ENCODE data around the gene FBXL14.
"Not testable (repeated sequence)": the region's sequence is repeated elsewhere in the genome, so short reads cannot be mapped to it uniquely, and the experiment has no call there.

FBXL14 gene

GRCh38 chr12:1607940-1608712 is 13.7 kb upstream of the FBXL14 start:
- TF ChIP-seq POLR2A (IDR thresholded peaks at IDR 0.05; ENCODE audit: extremely low read depth, insufficient read length) = no peak
- no peak for TF ChIP-seq CTCF (IDR thresholded peaks at IDR 0.05; ENCODE audit: low read depth, low read length)
- no peak for TF ChIP-seq MYC (IDR thresholded peaks at IDR 0.05; ENCODE audit: low read depth, low read length)
- no peak for TF ChIP-seq MAX (IDR thresholded peaks at IDR 0.05; ENCODE audit: low read depth, low read length)
- H3K4me3 ChIP-seq (ENCODE audit: low read depth, low read length) = no peak overlapping the region
- peak; percentile 31 for DNase-seq (ENCODE audit: low read depth)

GRCh38 chr12:1606021-1606622 is 11.7 kb upstream of the FBXL14 start:
- TF ChIP-seq POLR2A (IDR thresholded peaks at IDR 0.05; ENCODE audit: extremely low read depth, insufficient read length) = no peak
- no peak for TF ChIP-seq CTCF (IDR thresholded peaks at IDR 0.05; ENCODE audit: low read depth, low read length)
- TF ChIP-seq MYC (IDR thresholded peaks at IDR 0.05; ENCODE audit: low read depth, low read length) = no peak
- no peak for TF ChIP-seq MAX (IDR thresholded peaks at IDR 0.05; ENCODE audit: low read depth, low read length)
- H3K4me3 ChIP-seq (ENCODE audit: low read depth, low read length) = peak overlapping the region; percentile 48
- peak; percentile 82 for DNase-seq (ENCODE audit: low read depth)

GRCh38 chr12:1605129-1606020 is 11.0 kb upstream of the FBXL14 start:
- peak; percentile 82 for DNase-seq (ENCODE audit: low read depth)
- no peak for TF ChIP-seq POLR2A (IDR thresholded peaks at IDR 0.05; ENCODE audit: extremely low read depth, insufficient read length)
- TF ChIP-seq CTCF (IDR thresholded peaks at IDR 0.05; ENCODE audit: low read depth, low read length) = peak; percentile 64
- H3K4me3 ChIP-seq (ENCODE audit: low read depth, low read length) = peak overlapping the region; percentile 48

DNA sequence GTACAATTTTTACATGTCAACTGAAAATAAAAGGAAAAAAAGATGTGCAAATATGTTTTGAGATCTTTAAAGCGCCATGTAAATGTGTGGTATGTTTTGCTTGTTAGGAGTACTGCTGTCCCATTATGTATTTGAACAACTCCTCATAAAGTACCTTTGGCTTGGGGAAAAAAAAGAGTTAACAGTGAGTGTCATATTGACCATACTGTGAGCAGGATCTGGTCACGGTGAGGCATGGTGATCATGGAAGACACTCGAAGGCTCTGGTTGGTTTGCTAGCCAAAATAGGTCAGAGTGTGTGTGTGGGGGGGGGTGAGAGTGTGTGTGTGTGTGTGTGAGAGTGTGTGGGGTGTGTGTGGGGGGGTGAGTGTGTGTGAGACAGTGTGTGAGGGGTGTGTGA is 10.1 kb upstream of the FBXL14 start:
- TF ChIP-seq MYC (IDR thresholded peaks at IDR 0.05; ENCODE audit: low read depth, low read length) (no peak), MAX (IDR thresholded peaks at IDR 0.05; ENCODE audit: low read depth, low read length) (no peak), POLR2A (IDR thresholded peaks at IDR 0.05; ENCODE audit: extremely low read depth, insufficient read length) (no peak), CTCF (IDR thresholded peaks at IDR 0.05; ENCODE audit: low read depth, low read length) (no peak)
- DNase-seq (ENCODE audit: low read depth) = no peak
- H3K4me3 ChIP-seq (ENCODE audit: low read depth, low read length) = no peak overlapping the region

DNA sequence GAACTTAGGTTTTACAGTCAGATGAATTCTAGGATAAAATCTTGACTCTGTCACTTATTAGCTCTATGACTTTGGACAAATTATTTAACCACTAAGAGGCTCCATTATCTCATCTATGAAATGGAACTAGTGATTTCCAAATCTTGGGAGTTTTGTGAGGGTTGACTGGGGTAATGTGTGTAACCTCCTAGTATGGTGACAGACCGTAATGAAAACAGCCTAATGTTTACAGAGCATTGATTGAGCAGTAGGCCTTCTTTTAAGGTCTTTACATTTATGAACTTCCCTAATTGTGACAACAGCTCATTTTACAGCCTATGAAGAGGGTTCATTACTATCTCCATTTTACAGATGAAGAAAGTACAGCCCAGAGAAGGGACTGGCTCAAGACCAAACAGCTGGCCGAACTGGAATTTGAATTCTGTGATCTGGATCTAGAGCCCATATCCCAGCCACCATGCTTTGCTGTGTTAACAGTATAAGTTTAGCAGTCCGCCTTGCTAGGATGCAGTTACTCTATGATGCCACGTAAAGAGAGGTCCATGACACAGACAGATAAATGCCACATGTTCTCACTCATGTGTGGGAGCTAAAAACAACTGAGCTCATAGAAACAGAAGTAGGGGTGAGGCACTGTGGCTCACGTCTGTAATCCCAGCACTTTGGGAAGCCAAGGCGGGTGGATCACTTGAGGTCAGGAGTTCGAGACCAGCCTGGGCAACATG is 9.1 kb upstream of the FBXL14 start:
- H3K4me3 ChIP-seq (ENCODE audit: low read depth, low read length) = no peak overlapping the region
- no peak for TF ChIP-seq MAX (IDR thresholded peaks at IDR 0.05; ENCODE audit: low read depth, low read length)
- no peak for TF ChIP-seq MYC (IDR thresholded peaks at IDR 0.05; ENCODE audit: low read depth, low read length)
- TF ChIP-seq POLR2A (IDR thresholded peaks at IDR 0.05; ENCODE audit: extremely low read depth, insufficient read length) = no peak
- no peak for TF ChIP-seq CTCF (IDR thresholded peaks at IDR 0.05; ENCODE audit: low read depth, low read length)
- DNase-seq (ENCODE audit: low read depth) = no peak

GRCh38 chr12:1602706-1603105 is 8.3 kb upstream of the FBXL14 start:
- not testable (repeated sequence) for H3K4me3 ChIP-seq (ENCODE audit: low read depth, low read length); DNase-seq (ENCODE audit: low read depth)
